22Rv1 (cell line): Measurements from ENCODE around the gene SERGEF.

Experiments
- H3K27ac ChIP-seq: fragments of 450-650 bp; 2 replicates; pipeline ENCODE4 v1.5.1; 2017
- CTCF ChIP-seq: fragments of 450-650 bp; IDR thresholded peaks from 2 replicates; pipeline ENCODE4 v1.5.1; 2017; ENCODE audit warnings: mild to moderate bottlenecking
- ZFX ChIP-seq: fragments of 450-650 bp; IDR thresholded peaks from 2 replicates; pipeline ENCODE4 v1.6.1; 2017; ENCODE audit warnings: antibody characterized with exemption, borderline replicate concordance

Gene SERGEF

GRCh38 chr11:18012122-18012905 is 533 bp downstream of the SERGEF start:
- TF ChIP-seq ZFX (no peak), CTCF (no peak)
- peak overlapping the region; percentile 75 for H3K27ac ChIP-seq

GRCh38 chr11:18011633-18012032 is 1.2 kb downstream of the SERGEF start:
- TF ChIP-seq CTCF (no peak), ZFX (no peak)
- H3K27ac ChIP-seq, result no peak overlapping the region

- H3K27ac ChIP-seq, result no peak overlapping the region
- TF ChIP-seq ZFX, result no peak
- TF ChIP-seq CTCF, result no peak
Measured at GRCh38 chr11:18010977-18011586, 1.8 kb downstream of the SERGEF start.

- no peak overlapping the region for H3K27ac ChIP-seq
- no peak for TF ChIP-seq ZFX
- TF ChIP-seq CTCF, result no peak
Measured at GRCh38 chr11:18010121-18010670, 2.7 kb downstream of the SERGEF start.

- TF ChIP-seq ZFX, result no peak
- no peak for TF ChIP-seq CTCF
- H3K27ac ChIP-seq, result no peak overlapping the region
Measured at GRCh38 chr11:18005376-18006129, 7.3 kb downstream of the SERGEF start.

- no peak for TF ChIP-seq ZFX
- TF ChIP-seq CTCF, result no peak
Measured at GRCh38 chr11:18001191-18001590, 11.7 kb downstream of the SERGEF start.

More at GRCh38 chr11:18001191-18001590, 11.7 kb downstream of the SERGEF start:
- no peak overlapping the region for H3K27ac ChIP-seq
